SK-N-DZ (cell line): Measurements from ENCODE around the gene ZNF230. TPM values are rescaled to one million over a fixed set of nuclear protein-coding genes. Genes with fewer than 3 reads are reported as not detected.

Experiments used
- DNase-seq: peaks from one replicate; pipeline ENCODE4 v3.0.0-alpha.2; 2015; ENCODE audit warnings: low spot score
- polyA plus RNA-seq, 2 experiments: library from polyadenylated mRNA; depleted of rRNA; stranded (reverse); fragments of >200 nt; gene quantifications; 2 replicates each; pipeline ENCODE4 v1.2.3, GENCODE V29; 2014

The ZNF230 gene
- polyA plus RNA-seq (2014; cell fraction: cytosol; rRNA removed): 3.3 and 3.5 TPM in 2 replicates
- polyA plus RNA-seq (2014; cell fraction: nucleus; rRNA removed): 3.2 and 4.6 TPM in 2 replicates

- peak; percentile 93 for DNase-seq
Observed at GRCh38 chr19:44002566-44003460, at the start of gene ZNF230. TSS of gene ZNF230 (plus strand) at chr19:44002957. CDS start at chr19:44007079, 4,122 bp downstream.

- DNase-seq: no peak
Observed at GRCh38 chr19:43956827-43957226, 45.9 kb upstream of the ZNF230 start.

- no peak for DNase-seq
Observed at GRCh38 chr19:43957891-43958290, 44.9 kb upstream of the ZNF230 start.

GRCh38 chr19:43960411-43960810, 42.3 kb upstream of the ZNF230 start:
- no peak for DNase-seq

GRCh38 chr19:43966079-43966694, 36.6 kb upstream of the ZNF230 start:
- DNase-seq: no peak

- no peak for DNase-seq
Observed at GRCh38 chr19:43976732-43977131, 26.0 kb upstream of the ZNF230 start.

GRCh38 chr19:43983544-43983911, 19.2 kb upstream of the ZNF230 start:
- no peak for DNase-seq

- peak; percentile 97 for DNase-seq
Observed at GRCh38 chr19:43983912-43984686, 18.7 kb upstream of the ZNF230 start, which contains the start of gene ZNF155. TSS of gene ZNF155 (plus strand) at chr19:43984188. CDS start at chr19:43988544, 4,356 bp downstream.

GRCh38 chr19:43984687-43985000, 18.1 kb upstream of the ZNF230 start:
- DNase-seq: no peak

- no peak for DNase-seq
Observed at GRCh38 chr19:43997631-43998290, 5.0 kb upstream of the ZNF230 start.

- no peak for DNase-seq
Observed at GRCh38 chr19:44002212-44002565, 568 bp upstream of the ZNF230 start.

- DNase-seq: peak; percentile 2
Observed at GRCh38 chr19:44003461-44004009, 778 bp downstream of the ZNF230 start.

- DNase-seq: no peak
Observed at GRCh38 chr19:44005973-44006372, 3.2 kb downstream of the ZNF230 start.

- no peak for DNase-seq
Observed at GRCh38 chr19:44007473-44007872, 4.7 kb downstream of the ZNF230 start.

GRCh38 chr19:44010468-44010867, 7.7 kb downstream of the ZNF230 start:
- no peak for DNase-seq

- no peak for DNase-seq
Observed at GRCh38 chr19:44019498-44019897, 16.7 kb downstream of the ZNF230 start.

GRCh38 chr19:44021221-44021620, 18.5 kb downstream of the ZNF230 start:
- DNase-seq: no peak

GRCh38 chr19:44024900-44025216, 22.1 kb downstream of the ZNF230 start:
- DNase-seq: no peak

- peak; percentile 77 for DNase-seq
Observed at GRCh38 chr19:44025217-44025936, 22.6 kb downstream of the ZNF230 start, which contains the start of gene ZNF222. TSS of gene ZNF222 (plus strand) at chr19:44025379. CDS start at chr19:44025437, 58 bp downstream.

GRCh38 chr19:44026622-44027021, 23.9 kb downstream of the ZNF230 start:
- no peak for DNase-seq
